PC-3 (cell line): ENCODE data around the gene KCNK3.

Experiments used
- CTCF ChIP-seq: fragments of 300-600 bp; sonication (generic); conservative IDR thresholded peaks from 2 replicates; pipeline ENCODE4 v1.5.1; 2017; ENCODE audit warnings: antibody characterized with exemption, low read depth, mild to moderate bottlenecking, low read length
- EZH2 ChIP-seq: fragments of 300-600 bp; sonication (generic); IDR thresholded peaks from one replicate; pipeline ENCODE4 v1.6.1; 2017; ENCODE audit warnings: antibody characterized with exemption, mild to moderate bottlenecking, low read length; ENCODE audit not compliant: unreplicated experiment
- EZH2phosphoT487 ChIP-seq: fragments of 300-600 bp; sonication (generic); IDR thresholded peaks from 2 replicates; pipeline ENCODE4 v1.6.1; 2018; ENCODE audit warnings: mild to moderate bottlenecking, antibody characterized with exemption, low read length, borderline replicate concordance

GRCh38 chr2:26709323-26710110 lies 17.0 kb downstream of the KCNK3 start:
- TF ChIP-seq CTCF (no peak), EZH2phosphoT487 (no peak), EZH2 (no peak)
